ES-I3 (cell line): ENCODE results near the gene COLEC12.

Experiments
- H3K36me3 ChIP-seq: 2 replicates; pipeline ENCODE4 v1.6.1; 2013; ENCODE audit warnings: mild to moderate bottlenecking, low read length, control low read depth, moderate library complexity; ENCODE audit not compliant: insufficient read depth
- H3K4me1 ChIP-seq: 2 replicates; pipeline ENCODE4 v1.6.1; 2013; ENCODE audit warnings: mild to moderate bottlenecking, control low read depth, low read length; ENCODE audit not compliant: insufficient read depth
- H3K9ac ChIP-seq: 2 replicates; pipeline ENCODE4 v1.6.1; 2013; ENCODE audit warnings: low read depth, mild to moderate bottlenecking, low read length, moderate library complexity
- H3K9me3 ChIP-seq: 2 replicates; pipeline ENCODE4 v1.6.1; 2013; ENCODE audit warnings: mild to moderate bottlenecking, low read length, moderate library complexity; ENCODE audit not compliant: control insufficient read depth, insufficient read depth

Gene COLEC12

DNA sequence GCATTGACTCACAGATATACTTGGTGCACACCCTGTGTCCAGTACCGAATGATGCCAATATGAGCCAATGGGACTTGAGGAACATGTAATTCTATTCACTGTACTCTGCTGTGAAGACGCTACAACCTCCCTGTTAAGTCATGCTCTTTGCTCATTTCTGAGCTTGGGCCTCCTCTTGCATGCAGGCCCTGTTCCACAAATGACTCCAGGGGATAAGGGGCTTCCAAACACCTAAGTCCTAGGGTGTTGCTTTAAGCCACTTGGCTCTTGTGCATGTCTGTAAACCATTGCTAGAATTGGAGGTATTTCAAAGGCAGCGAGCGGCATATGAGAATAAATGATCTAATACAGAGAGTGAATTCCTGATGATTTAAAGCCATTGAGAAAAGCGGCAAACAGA is 126.7 kb downstream of the COLEC12 start:
- no peaks in the 10 kb centered on the region for H3K9me3 ChIP-seq
- H3K36me3 ChIP-seq: no peaks in the 10 kb centered on the region
- H3K9ac ChIP-seq: no peak overlapping the region
- H3K4me1 ChIP-seq: peaks cover 4% of the 10 kb centered on the region; the same call in 1 of the 2 replicates

GRCh38 chr18:371609-371982 is 128.9 kb downstream of the COLEC12 start:
- Histone ChIP-seq H3K36me3 (no peaks in the 10 kb centered on the region), H3K9me3 (no peaks in the 10 kb centered on the region), H3K4me1 (peaks cover 8% of the 10 kb centered on the region), H3K9ac (no peak overlapping the region)

GRCh38 chr18:370751-371608 is 129.5 kb downstream of the COLEC12 start:
- Histone ChIP-seq H3K9ac (no peak overlapping the region), H3K4me1 (peaks cover 11% of the 10 kb centered on the region), H3K9me3 (no peaks in the 10 kb centered on the region), H3K36me3 (no peaks in the 10 kb centered on the region)

DNA sequence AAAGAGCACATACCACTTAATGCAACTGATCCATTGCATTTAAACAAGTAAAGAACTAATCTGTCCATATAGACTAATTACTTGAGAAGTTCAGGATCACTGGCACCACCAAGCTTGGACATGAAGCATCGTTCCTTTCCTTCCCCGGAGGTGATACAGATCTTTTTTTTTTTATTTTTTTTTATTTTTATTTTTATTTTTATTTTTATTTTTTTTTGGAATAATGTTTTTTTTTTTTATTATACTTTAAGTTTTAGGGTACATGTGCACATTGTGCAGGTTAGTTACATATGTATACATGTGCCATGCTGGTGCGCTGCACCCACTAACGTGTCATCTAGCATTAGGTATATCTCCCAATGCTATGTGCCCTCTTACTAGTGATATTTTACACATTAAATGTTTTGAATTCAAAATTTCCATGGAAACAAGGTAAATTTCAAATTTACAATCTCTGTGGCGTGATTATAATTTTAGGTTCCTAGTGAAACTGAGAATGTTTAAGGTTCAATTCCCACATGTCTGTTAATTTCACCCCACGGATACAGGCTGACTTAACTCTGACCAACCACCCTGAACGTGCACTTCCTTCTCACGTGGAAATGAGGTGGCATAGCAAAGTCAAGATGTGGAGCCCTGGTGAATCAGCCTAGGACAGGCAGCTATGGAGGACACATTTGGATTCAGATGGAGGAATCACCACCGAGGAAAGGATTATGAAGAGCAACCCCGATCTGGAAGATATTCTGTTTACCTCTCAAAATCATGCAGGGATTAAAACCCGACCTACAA is 131.1 kb downstream of the COLEC12 start:
- H3K36me3 ChIP-seq: no peaks in the 10 kb centered on the region
- no peak overlapping the region for H3K9ac ChIP-seq

DNA sequence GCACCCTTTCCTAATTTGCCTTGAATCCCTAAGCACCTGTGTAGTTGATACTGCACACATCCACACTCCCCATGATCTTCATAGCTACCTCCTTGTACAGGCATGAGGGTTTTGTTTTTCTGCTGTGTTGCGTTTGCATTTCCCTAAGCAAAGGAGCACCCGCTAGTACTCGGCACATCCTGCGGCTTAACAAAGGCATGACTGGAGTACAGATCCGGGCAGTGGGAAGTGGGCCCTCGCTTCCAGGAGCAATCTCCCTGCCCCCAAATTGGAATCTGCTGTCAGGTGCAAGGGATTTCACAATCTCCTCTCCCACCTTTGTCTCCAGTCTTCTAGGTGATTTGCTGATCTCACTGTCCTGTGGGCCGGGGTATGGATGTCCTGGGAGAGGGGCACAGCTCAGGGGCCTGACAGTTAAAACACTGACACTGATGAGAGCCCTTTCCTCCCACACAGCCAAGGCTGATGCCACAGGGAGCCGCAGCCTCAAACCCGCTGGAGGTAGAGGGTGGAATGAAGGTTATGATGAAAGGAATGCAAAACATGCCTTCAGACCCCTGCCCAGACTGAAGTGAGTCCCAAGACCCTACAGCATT is 133.9 kb downstream of the COLEC12 start:
- H3K9ac ChIP-seq: no peak overlapping the region
- peaks cover 26% of the 10 kb centered on the region for H3K4me1 ChIP-seq
- no peaks in the 10 kb centered on the region for H3K36me3 ChIP-seq
- H3K9me3 ChIP-seq: no peaks in the 10 kb centered on the region

More for the DNA sequence above, 131.1 kb downstream of the COLEC12 start:
- Histone ChIP-seq H3K9me3 (no peaks in the 10 kb centered on the region), H3K4me1 (peaks cover 13% of the 10 kb centered on the region)

GRCh38 chr18:365651-366050 is 134.8 kb downstream of the COLEC12 start:
- Histone ChIP-seq H3K9ac (no peak overlapping the region), H3K9me3 (no peaks in the 10 kb centered on the region), H3K36me3 (no peaks in the 10 kb centered on the region), H3K4me1 (peaks cover 26% of the 10 kb centered on the region)

- Histone ChIP-seq H3K9ac (no peak overlapping the region), H3K4me1 (peaks cover 26% of the 10 kb centered on the region), H3K36me3 (no peaks in the 10 kb centered on the region), H3K9me3 (no peaks in the 10 kb centered on the region)
Measured at GRCh38 chr18:364256-364826, 136.2 kb downstream of the COLEC12 start.

GRCh38 chr18:363301-364085 is 137.0 kb downstream of the COLEC12 start:
- Histone ChIP-seq H3K4me1 (peaks cover 26% of the 10 kb centered on the region), H3K36me3 (no peaks in the 10 kb centered on the region), H3K9ac (no peak overlapping the region), H3K9me3 (no peaks in the 10 kb centered on the region)

DNA sequence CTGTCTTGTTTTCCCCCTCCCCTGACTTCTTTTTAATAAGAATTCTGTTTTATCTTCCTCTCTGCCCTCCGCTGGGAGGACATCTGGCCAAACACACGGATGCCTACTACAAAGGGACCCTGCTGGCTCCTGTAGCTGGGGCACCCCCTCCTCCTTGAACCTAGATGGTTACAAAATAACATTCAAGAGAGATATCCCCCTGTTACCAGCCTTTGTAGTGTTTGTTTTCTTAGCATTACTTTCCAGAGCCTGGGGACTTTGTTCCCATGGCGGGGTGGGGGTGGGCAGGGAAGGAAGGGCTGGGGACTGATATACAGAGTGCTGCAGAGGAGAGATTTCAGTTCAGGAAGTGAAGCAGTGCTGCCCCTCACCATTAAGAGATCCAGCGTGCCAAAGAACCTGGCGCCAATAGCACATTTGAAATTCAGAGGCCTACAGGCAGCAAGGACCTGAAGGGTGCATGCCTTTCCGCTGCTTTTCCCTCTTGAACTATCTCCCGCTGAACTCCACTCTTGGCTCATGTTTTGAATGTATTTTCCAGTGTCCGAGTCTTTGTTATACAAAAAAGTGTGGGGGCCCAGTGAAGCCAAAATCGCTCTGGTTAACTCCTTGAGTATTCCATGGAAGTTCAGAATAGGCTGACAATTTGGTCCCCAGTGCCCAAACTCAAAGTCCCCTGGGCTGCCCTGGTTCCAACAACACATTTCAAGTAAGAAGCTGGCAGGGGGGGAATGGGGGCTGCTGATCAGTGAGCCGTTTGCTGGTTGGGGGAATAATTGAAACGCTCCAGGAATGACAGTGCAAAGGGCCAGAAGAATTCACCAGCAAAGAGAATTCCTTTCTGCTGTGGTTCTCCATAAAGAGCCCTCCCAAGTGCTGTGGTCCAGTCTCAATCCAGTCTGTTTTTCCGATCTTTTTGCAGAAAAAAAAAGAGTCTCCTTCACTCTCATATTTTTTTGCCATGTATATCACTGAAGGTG is 137.9 kb downstream of the COLEC12 start:
- no peaks in the 10 kb centered on the region for H3K9me3 ChIP-seq
- peaks cover 26% of the 10 kb centered on the region for H3K4me1 ChIP-seq
- no peak overlapping the region for H3K9ac ChIP-seq
- H3K36me3 ChIP-seq: no peaks in the 10 kb centered on the region

DNA sequence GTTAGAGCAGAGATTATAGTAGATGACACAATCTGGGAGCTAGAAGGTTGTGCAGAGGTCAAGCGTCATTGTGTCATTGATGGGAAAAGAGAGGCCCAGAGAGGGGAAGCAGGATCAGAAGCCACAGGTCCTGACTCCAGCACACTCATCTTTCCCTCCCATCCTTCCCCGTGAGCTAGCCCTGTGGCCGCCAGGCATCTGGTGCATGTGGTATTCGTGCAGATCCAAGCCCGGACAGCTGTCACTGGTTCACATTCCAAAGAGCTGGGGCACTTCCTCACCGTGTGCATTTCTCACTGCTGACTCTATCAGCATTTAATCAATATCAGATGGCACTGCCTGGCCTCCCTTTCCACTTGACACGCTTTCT is 138.6 kb downstream of the COLEC12 start:
- H3K9me3 ChIP-seq: no peaks in the 10 kb centered on the region
- H3K9ac ChIP-seq: no peak overlapping the region
- no peaks in the 10 kb centered on the region for H3K36me3 ChIP-seq
- H3K4me1 ChIP-seq: peaks cover 23% of the 10 kb centered on the region

DNA sequence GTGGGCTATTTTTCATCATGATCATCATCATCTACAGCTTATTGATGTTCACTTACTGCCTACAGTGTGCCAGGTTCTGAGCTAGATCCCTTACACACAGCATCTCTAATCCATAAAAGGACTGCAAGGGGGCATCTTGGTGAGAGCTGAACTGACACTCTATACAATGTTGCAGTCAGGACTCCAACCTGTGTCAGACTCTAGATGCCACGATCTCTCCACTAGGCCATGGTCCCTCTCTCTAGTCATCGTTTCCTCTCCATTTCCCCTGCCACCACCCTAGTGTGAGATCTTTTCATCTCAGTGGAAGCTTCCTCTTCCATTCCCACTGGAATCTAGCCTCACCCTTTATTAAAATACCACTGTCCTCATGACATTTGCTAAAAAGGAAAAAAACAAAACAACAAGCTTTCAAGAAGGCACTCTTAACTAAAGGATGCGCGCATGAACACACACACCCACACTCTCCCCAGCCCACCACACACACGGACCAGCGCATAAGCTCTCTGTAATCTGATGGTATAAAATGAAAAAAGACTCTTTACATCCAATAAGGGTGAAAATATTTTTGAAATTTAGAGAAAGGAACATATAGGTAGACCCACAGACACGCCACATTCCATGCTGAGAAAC is 139.3 kb downstream of the COLEC12 start:
- H3K9ac ChIP-seq: no peak overlapping the region
- no peaks in the 10 kb centered on the region for H3K9me3 ChIP-seq
- no peaks in the 10 kb centered on the region for H3K36me3 ChIP-seq
- peaks cover 16% of the 10 kb centered on the region for H3K4me1 ChIP-seq

DNA sequence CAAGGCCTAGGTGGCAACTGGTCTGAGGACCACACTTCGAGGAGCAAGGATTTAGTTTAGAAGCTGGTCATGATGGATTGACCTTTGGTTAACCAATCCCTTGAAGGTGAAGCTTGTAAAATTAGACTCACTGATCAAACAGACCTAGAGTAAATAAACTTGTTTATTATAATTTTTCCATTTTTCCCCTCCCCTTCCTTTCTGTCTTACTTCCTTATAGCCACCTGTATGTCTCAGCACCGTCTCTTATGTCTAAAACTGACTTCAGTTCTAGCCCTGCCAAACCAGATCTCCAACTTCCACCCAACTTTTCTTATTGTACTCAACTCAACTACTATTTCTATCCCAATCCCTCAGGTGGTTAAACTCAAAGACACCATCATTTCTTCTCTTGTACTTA is 139.8 kb downstream of the COLEC12 start:
- Histone ChIP-seq H3K4me1 (peaks cover 13% of the 10 kb centered on the region), H3K9me3 (no peaks in the 10 kb centered on the region), H3K36me3 (no peaks in the 10 kb centered on the region), H3K9ac (no peak overlapping the region)

DNA sequence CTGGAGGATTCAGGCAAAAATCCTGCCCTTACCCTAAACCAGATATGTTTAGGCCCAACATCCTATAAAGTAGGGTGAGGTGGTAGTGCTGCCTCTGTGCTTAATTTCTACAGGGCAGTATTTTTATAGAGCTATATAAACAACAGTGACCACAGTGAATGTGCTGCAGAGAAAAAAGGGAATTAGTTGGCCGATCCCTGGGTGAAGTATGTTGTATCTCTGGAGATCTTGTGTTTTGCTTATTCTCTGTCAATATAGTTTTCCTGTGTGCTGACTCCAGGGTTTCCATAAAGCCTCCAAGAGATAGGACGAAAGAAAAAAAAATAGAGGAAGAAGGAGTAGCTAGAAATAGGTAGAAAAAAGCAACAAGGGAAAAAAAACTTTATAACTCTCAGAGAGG is 143.7 kb downstream of the COLEC12 start:
- H3K4me1 ChIP-seq: no peaks in the 10 kb centered on the region
- H3K36me3 ChIP-seq: no peaks in the 10 kb centered on the region
- no peaks in the 10 kb centered on the region for H3K9me3 ChIP-seq
- H3K9ac ChIP-seq: no peak overlapping the region
